HEK293 (cell line): ENCODE measurements around the gene CLCN2.

Experiments
- FEZF1 ChIP-seq: fragments of 450-650 bp; formaldehyde crosslinking; IDR thresholded peaks from 2 replicates; pipeline ENCODE4 v1.5.1; 2016; ENCODE audit warnings: missing biosample characterization, missing genetic modification characterization
- TF ChIP-seq, protein P1 (sequence below): fragments of 450-650 bp; formaldehyde crosslinking; IDR thresholded peaks from 2 replicates; pipeline ENCODE4 v1.5.1; 2016; ENCODE audit warnings: missing biosample characterization, missing genetic modification characterization

DNA sequence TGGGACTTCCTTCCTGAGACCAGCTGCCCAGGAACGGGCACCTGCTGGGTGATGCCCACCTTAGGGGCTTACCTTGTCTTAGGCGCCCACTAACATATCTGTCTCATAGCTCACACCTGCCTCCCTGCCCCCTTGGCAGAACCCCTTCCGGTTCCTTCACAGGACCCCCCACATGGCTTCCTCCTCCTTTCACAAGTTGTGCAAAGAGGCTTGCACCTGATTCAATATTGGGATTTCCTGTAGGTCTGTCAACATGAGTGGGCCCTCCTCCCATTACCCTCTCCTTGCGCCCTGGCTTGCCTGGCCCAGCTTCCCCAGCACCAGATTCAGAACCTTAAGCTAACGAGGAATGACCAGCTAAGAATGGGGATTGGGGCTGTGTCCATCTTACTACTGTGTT lies 16.0 kb upstream of the CLCN2 start:
- TF ChIP-seq, protein P1, sequence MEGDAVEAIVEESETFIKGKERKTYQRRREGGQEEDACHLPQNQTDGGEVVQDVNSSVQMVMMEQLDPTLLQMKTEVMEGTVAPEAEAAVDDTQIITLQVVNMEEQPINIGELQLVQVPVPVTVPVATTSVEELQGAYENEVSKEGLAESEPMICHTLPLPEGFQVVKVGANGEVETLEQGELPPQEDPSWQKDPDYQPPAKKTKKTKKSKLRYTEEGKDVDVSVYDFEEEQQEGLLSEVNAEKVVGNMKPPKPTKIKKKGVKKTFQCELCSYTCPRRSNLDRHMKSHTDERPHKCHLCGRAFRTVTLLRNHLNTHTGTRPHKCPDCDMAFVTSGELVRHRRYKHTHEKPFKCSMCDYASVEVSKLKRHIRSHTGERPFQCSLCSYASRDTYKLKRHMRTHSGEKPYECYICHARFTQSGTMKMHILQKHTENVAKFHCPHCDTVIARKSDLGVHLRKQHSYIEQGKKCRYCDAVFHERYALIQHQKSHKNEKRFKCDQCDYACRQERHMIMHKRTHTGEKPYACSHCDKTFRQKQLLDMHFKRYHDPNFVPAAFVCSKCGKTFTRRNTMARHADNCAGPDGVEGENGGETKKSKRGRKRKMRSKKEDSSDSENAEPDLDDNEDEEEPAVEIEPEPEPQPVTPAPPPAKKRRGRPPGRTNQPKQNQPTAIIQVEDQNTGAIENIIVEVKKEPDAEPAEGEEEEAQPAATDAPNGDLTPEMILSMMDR, result no peak
- no peak for TF ChIP-seq FEZF1 (tag by site-specific recombination)
